Measurements from ENCODE around the gene SCN2A.

Gene SCN2A

DNA sequence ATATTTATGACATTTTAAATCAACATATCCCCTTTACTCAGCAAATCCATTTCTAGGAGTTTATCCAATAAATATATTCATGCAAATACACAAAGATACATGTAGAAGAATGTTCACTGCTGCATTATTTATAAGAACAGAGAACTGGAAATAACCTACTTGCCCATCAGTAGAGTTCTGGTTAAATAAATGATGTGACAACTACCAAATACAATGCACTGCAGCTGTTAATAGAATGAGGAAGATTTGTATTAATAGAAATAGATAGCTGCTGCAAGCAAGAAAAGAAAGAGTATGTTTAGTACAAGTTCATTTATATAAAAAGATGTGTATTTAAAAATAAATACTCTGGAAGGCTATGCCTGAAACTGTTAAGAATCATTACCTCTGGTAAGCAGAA is 181.0 kb downstream of the SCN2A start:
- Histone ChIP-seq H2AFZ (ENCODE audit: low read depth, low read length) (no peak overlapping the region), H3K9ac (ENCODE audit: low read length) (no peak overlapping the region), H3K27me3 (ENCODE audit: low read depth, low read length) (no peaks in the 10 kb centered on the region), H3K9me3 (ENCODE audit: insufficient read depth, low read length) (no peaks in the 10 kb centered on the region), H3K27ac (ENCODE audit: low read length) (no peak overlapping the region), H3K4me2 (ENCODE audit: low read length) (no peak overlapping the region), H3K4me3 (ENCODE audit: low read length) (no peak overlapping the region), H4K20me1 (ENCODE audit: insufficient read depth, low read length) (no peaks in the 10 kb centered on the region), H3K79me2 (ENCODE audit: low read length) (no peaks in the 10 kb centered on the region), H3K4me1 (ENCODE audit: low read length) (no peaks in the 10 kb centered on the region), H3K36me3 (replicated peaks; ENCODE audit: low read depth, low read length) (no peaks in the 10 kb centered on the region)
- TF ChIP-seq EZH2phosphoT487 (IDR thresholded peaks at IDR 0.05; ENCODE audit: low read depth) = no peak
- TF ChIP-seq, protein P1, sequence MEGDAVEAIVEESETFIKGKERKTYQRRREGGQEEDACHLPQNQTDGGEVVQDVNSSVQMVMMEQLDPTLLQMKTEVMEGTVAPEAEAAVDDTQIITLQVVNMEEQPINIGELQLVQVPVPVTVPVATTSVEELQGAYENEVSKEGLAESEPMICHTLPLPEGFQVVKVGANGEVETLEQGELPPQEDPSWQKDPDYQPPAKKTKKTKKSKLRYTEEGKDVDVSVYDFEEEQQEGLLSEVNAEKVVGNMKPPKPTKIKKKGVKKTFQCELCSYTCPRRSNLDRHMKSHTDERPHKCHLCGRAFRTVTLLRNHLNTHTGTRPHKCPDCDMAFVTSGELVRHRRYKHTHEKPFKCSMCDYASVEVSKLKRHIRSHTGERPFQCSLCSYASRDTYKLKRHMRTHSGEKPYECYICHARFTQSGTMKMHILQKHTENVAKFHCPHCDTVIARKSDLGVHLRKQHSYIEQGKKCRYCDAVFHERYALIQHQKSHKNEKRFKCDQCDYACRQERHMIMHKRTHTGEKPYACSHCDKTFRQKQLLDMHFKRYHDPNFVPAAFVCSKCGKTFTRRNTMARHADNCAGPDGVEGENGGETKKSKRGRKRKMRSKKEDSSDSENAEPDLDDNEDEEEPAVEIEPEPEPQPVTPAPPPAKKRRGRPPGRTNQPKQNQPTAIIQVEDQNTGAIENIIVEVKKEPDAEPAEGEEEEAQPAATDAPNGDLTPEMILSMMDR (IDR thresholded peaks at IDR 0.05; ENCODE audit: low read depth, low read length) = no peak

DNA sequence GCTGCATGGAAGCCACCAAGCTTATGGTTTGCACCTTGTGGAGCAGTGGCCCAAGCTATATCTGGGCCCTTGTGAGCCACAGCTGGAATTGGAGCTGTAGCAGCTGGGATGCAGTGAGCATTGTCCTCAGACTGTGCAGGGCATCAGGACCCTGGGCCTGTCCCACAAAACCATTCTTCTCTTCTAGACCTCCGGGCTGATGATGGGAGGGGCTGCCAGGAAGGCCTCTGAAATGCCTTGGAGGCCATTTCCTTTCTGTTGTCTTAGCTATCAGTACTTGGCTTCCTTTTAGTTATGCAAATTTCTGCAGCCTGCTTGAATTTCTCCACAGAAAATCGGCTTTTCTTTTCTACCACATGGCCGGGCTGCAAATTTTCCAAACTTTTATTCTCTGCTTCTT is 183.9 kb downstream of the SCN2A start:
- Histone ChIP-seq H3K27ac (ENCODE audit: low read length) (no peak overlapping the region), H2AFZ (ENCODE audit: low read depth, low read length) (no peak overlapping the region), H4K20me1 (ENCODE audit: insufficient read depth, low read length) (no peaks in the 10 kb centered on the region), H3K36me3 (replicated peaks; ENCODE audit: low read depth, low read length) (no peaks in the 10 kb centered on the region), H3K4me1 (ENCODE audit: low read length) (no peaks in the 10 kb centered on the region), H3K9me3 (ENCODE audit: insufficient read depth, low read length) (no peaks in the 10 kb centered on the region), H3K79me2 (ENCODE audit: low read length) (no peaks in the 10 kb centered on the region), H3K4me3 (ENCODE audit: low read length) (no peak overlapping the region), H3K4me2 (ENCODE audit: low read length) (no peak overlapping the region), H3K27me3 (ENCODE audit: low read depth, low read length) (no peaks in the 10 kb centered on the region), H3K9ac (ENCODE audit: low read length) (no peak overlapping the region)
- TF ChIP-seq, protein P1 (IDR thresholded peaks at IDR 0.05; ENCODE audit: low read depth, low read length) = no peak
- no peak for TF ChIP-seq EZH2phosphoT487 (IDR thresholded peaks at IDR 0.05; ENCODE audit: low read depth)

DNA sequence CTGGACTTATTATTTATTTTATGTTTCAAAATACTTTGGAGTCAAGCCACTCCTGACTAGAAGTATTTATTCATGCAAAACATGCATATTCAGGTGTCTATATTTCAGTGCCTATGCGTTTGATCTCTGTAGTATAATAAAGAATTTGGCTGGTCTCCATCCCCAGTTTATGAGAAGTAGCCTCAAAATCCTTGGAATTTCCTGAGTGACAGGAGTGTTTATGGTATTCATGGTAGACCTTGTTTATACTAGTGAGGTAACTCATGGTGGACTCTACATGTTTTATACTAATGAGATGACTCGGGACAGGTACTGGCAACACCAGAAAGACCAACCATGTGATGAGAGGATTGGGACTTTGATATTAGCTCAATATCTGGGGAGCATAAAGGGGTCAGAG is 186.3 kb downstream of the SCN2A start:
- Histone ChIP-seq H3K4me1 (ENCODE audit: low read length) (no peaks in the 10 kb centered on the region), H3K79me2 (ENCODE audit: low read length) (no peaks in the 10 kb centered on the region), H4K20me1 (ENCODE audit: insufficient read depth, low read length) (no peaks in the 10 kb centered on the region), H2AFZ (ENCODE audit: low read depth, low read length) (no peak overlapping the region), H3K36me3 (replicated peaks; ENCODE audit: low read depth, low read length) (no peaks in the 10 kb centered on the region), H3K4me3 (ENCODE audit: low read length) (no peak overlapping the region), H3K9me3 (ENCODE audit: insufficient read depth, low read length) (no peaks in the 10 kb centered on the region), H3K27me3 (ENCODE audit: low read depth, low read length) (no peaks in the 10 kb centered on the region), H3K9ac (ENCODE audit: low read length) (no peak overlapping the region), H3K27ac (ENCODE audit: low read length) (no peak overlapping the region), H3K4me2 (ENCODE audit: low read length) (no peak overlapping the region)
- no peak for TF ChIP-seq EZH2phosphoT487 (IDR thresholded peaks at IDR 0.05; ENCODE audit: low read depth)
- TF ChIP-seq, protein P1 (IDR thresholded peaks at IDR 0.05; ENCODE audit: low read depth, low read length) = no peak

DNA sequence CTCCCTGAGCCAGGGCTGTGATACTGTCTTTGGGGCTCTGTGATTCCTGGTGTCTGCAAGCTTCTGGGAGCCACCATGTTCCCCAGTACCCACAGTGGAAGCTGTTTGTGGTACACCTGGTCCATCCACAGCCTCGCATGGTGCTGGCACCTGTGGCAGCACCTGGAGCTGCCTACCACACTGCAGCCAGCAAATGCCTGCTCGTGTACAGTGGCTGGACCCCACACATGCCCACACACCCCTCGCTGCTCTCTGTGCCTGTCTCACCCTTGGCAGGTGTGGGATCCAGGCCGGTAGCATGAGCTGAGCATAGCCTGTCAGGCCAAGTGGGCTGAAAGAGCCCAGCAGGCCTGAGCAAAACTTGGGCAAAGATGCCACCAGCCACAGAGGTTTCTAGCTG is 188.5 kb downstream of the SCN2A start:
- no peak for TF ChIP-seq EZH2phosphoT487 (IDR thresholded peaks at IDR 0.05; ENCODE audit: low read depth)
- TF ChIP-seq, protein P1 (IDR thresholded peaks at IDR 0.05; ENCODE audit: low read depth, low read length) = no peak
- H3K79me2 ChIP-seq (ENCODE audit: low read length) = no peaks in the 10 kb centered on the region
- no peaks in the 10 kb centered on the region for H3K9me3 ChIP-seq (ENCODE audit: insufficient read depth, low read length)
- H3K27me3 ChIP-seq (ENCODE audit: low read depth, low read length) = no peaks in the 10 kb centered on the region
- H3K4me3 ChIP-seq (ENCODE audit: low read length) = no peak overlapping the region
- no peak overlapping the region for H3K27ac ChIP-seq (ENCODE audit: low read length)
- H3K36me3 ChIP-seq (replicated peaks; ENCODE audit: low read depth, low read length) = no peaks in the 10 kb centered on the region
- no peaks in the 10 kb centered on the region for H3K4me1 ChIP-seq (ENCODE audit: low read length)
- H2AFZ ChIP-seq (ENCODE audit: low read depth, low read length) = no peak overlapping the region
- no peak overlapping the region for H3K4me2 ChIP-seq (ENCODE audit: low read length)
- H3K9ac ChIP-seq (ENCODE audit: low read length) = no peak overlapping the region
- H4K20me1 ChIP-seq (ENCODE audit: insufficient read depth, low read length) = no peaks in the 10 kb centered on the region

Measured in OCI-LY3 (cell line).